HEK293 (cell line): Measurements from ENCODE around the gene AEN.
A peak's percentile ranks its signal among the peaks of the same experiment; 100 is the strongest.

Experiments used
- BCL11B ChIP-seq: fragments of 450-650 bp; formaldehyde crosslinking; IDR thresholded peaks from 2 replicates; pipeline ENCODE4 v1.5.1; 2016; ENCODE audit warnings: low read depth, missing biosample characterization, missing genetic modification characterization
- GLI4 ChIP-seq: fragments of 450-650 bp; formaldehyde crosslinking; IDR thresholded peaks from 2 replicates; pipeline ENCODE4 v1.5.1; 2016; ENCODE audit warnings: missing biosample characterization, missing genetic modification characterization
- HOXC10 ChIP-seq: sonication (generic); formaldehyde crosslinking; IDR thresholded peaks from 2 replicates; pipeline ENCODE4 v1.8.1; 2023; ENCODE audit warnings: mild to moderate bottlenecking, missing genetic modification reagents
- MYNN ChIP-seq: fragments of 450-650 bp; formaldehyde crosslinking; IDR thresholded peaks from 2 replicates; pipeline ENCODE4 v1.5.1; 2016; ENCODE audit warnings: missing biosample characterization, missing genetic modification characterization, borderline replicate concordance
- SALL2 ChIP-seq: fragments of 450-650 bp; formaldehyde crosslinking; IDR thresholded peaks from 2 replicates; pipeline ENCODE4 v1.5.0; 2017; ENCODE audit warnings: missing biosample characterization, mild to moderate bottlenecking, missing genetic modification characterization, borderline replicate concordance
- ZBTB17 ChIP-seq: fragments of 450-650 bp; formaldehyde crosslinking; IDR thresholded peaks from 2 replicates; pipeline ENCODE4 v1.5.1; 2016; ENCODE audit warnings: missing biosample characterization, missing genetic modification characterization
- ZFP37 ChIP-seq: fragments of 450-650 bp; formaldehyde crosslinking; IDR thresholded peaks from 2 replicates; pipeline ENCODE4 v1.5.1; 2016; ENCODE audit warnings: missing biosample characterization, missing genetic modification characterization
- ZFP41 ChIP-seq: fragments of 450-650 bp; formaldehyde crosslinking; IDR thresholded peaks from 2 replicates; pipeline ENCODE4 v1.5.1; 2016; ENCODE audit warnings: missing biosample characterization, missing genetic modification characterization, borderline replicate concordance
- ZNF133 ChIP-seq: fragments of 450-650 bp; formaldehyde crosslinking; IDR thresholded peaks from 2 replicates; pipeline ENCODE4 v1.5.1; 2016; ENCODE audit warnings: missing biosample characterization, missing genetic modification characterization
- ZNF2 ChIP-seq: fragments of 450-650 bp; formaldehyde crosslinking; IDR thresholded peaks from 2 replicates; pipeline ENCODE4 v1.5.1; 2016; ENCODE audit warnings: missing biosample characterization, missing genetic modification characterization
- ZNF223 ChIP-seq: fragments of 450-650 bp; formaldehyde crosslinking; IDR thresholded peaks from 2 replicates; pipeline ENCODE4 v1.5.1; 2016; ENCODE audit warnings: missing biosample characterization, missing genetic modification characterization
- ZNF24 ChIP-seq: fragments of 450-650 bp; formaldehyde crosslinking; IDR thresholded peaks from 2 replicates; pipeline ENCODE4 v1.5.1; 2016; ENCODE audit warnings: missing biosample characterization, missing genetic modification characterization
- ZNF302 ChIP-seq: fragments of 450-650 bp; formaldehyde crosslinking; IDR thresholded peaks from 2 replicates; pipeline ENCODE4 v1.5.1; 2016; ENCODE audit warnings: missing biosample characterization, missing genetic modification characterization, low read depth
- ZNF404 ChIP-seq: fragments of 450-650 bp; formaldehyde crosslinking; IDR thresholded peaks from 2 replicates; pipeline ENCODE4 v1.5.1; 2017; ENCODE audit warnings: missing biosample characterization, missing genetic modification characterization
- ZNF423 ChIP-seq: fragments of 450-650 bp; formaldehyde crosslinking; IDR thresholded peaks from 2 replicates; pipeline ENCODE4 v1.5.1; 2016; ENCODE audit warnings: missing biosample characterization, missing genetic modification characterization
- ZNF548 ChIP-seq: fragments of 450-650 bp; formaldehyde crosslinking; IDR thresholded peaks from 2 replicates; pipeline ENCODE4 v1.5.1; 2016; ENCODE audit warnings: missing biosample characterization, missing genetic modification characterization
- ZNF600 ChIP-seq: fragments of 450-650 bp; formaldehyde crosslinking; IDR thresholded peaks from 2 replicates; pipeline ENCODE4 v1.5.1; 2016; ENCODE audit warnings: missing biosample characterization, missing genetic modification characterization
- ZNF629 ChIP-seq: fragments of 450-650 bp; formaldehyde crosslinking; IDR thresholded peaks from 2 replicates; pipeline ENCODE4 v1.5.1; 2017; ENCODE audit warnings: missing biosample characterization, missing genetic modification characterization
- ZNF776 ChIP-seq: fragments of 450-650 bp; formaldehyde crosslinking; IDR thresholded peaks from 2 replicates; pipeline ENCODE4 v1.5.0; 2017; ENCODE audit warnings: missing biosample characterization, missing genetic modification characterization, borderline replicate concordance
- ZNF843 ChIP-seq: fragments of 450-650 bp; formaldehyde crosslinking; IDR thresholded peaks from 2 replicates; pipeline ENCODE4 v1.5.1; 2016; ENCODE audit warnings: missing biosample characterization, missing genetic modification characterization
- TF ChIP-seq, protein P1 (sequence below): fragments of 450-650 bp; formaldehyde crosslinking; conservative IDR thresholded peaks from 2 replicates; pipeline ENCODE4 v1.5.1; 2016; ENCODE audit warnings: low read depth, missing biosample characterization, missing genetic modification characterization
- TF ChIP-seq, protein P2 (sequence below): fragments of 450-650 bp; IDR thresholded peaks from 2 replicates; pipeline ENCODE4 v1.5.1; 2018; ENCODE audit warnings: missing biosample characterization, mild to moderate bottlenecking, missing genetic modification characterization
- TF ChIP-seq, protein P3 (sequence below): IDR thresholded peaks from 2 replicates; pipeline ENCODE4 v1.6.1; 2011; ENCODE audit warnings: mild to moderate bottlenecking, low read depth, low read length, borderline replicate concordance
- TF ChIP-seq, protein P4 (sequence below): fragments of 450-650 bp; formaldehyde crosslinking; IDR thresholded peaks from 2 replicates; pipeline ENCODE4 v1.5.1; 2016; ENCODE audit warnings: missing biosample characterization, missing genetic modification characterization
- TF ChIP-seq, protein P5 (sequence below): fragments of 450-650 bp; formaldehyde crosslinking; IDR thresholded peaks from 2 replicates; pipeline ENCODE4 v1.5.1; 2016; ENCODE audit warnings: missing biosample characterization, missing genetic modification characterization

The AEN gene

DNA sequence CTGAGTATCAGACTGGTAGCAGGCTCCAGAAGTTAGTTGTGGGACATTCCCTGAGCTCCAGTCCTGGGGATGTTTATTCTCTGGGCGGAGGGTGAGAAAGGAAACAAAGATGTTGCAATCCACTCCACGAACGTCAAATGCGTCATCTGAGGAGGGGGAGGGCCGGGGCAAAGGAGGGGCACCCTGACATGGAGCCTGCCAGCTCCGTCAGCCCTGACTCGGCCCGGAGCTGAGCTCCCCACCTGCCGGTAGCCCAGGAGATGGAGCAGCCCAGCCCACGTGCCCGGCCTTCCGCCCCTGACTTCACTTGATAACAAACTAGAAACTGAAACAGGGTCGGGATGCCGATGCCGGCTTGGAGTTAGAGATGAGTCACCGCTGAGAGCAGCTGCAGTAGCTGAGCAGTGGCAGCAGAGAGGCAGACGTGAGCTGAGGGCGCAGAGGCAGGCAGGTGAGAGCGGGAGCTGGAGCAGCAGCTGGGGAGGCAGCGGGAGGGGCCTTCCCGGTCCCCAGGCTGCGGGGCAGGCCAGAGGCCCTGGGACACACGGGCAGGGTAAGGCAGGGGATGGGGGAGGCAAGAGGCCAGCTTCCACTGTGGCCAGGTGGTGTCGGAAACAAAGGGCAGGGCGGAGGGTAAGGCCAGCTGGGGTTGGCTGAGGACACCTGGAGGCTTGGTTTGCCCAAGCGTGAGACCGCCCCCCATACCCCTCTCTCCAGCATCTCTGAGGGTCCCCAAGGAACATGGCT is 17.7 kb downstream of the AEN start, which contains the start of gene ISG20 (continued):
- TF ChIP-seq, protein P1, sequence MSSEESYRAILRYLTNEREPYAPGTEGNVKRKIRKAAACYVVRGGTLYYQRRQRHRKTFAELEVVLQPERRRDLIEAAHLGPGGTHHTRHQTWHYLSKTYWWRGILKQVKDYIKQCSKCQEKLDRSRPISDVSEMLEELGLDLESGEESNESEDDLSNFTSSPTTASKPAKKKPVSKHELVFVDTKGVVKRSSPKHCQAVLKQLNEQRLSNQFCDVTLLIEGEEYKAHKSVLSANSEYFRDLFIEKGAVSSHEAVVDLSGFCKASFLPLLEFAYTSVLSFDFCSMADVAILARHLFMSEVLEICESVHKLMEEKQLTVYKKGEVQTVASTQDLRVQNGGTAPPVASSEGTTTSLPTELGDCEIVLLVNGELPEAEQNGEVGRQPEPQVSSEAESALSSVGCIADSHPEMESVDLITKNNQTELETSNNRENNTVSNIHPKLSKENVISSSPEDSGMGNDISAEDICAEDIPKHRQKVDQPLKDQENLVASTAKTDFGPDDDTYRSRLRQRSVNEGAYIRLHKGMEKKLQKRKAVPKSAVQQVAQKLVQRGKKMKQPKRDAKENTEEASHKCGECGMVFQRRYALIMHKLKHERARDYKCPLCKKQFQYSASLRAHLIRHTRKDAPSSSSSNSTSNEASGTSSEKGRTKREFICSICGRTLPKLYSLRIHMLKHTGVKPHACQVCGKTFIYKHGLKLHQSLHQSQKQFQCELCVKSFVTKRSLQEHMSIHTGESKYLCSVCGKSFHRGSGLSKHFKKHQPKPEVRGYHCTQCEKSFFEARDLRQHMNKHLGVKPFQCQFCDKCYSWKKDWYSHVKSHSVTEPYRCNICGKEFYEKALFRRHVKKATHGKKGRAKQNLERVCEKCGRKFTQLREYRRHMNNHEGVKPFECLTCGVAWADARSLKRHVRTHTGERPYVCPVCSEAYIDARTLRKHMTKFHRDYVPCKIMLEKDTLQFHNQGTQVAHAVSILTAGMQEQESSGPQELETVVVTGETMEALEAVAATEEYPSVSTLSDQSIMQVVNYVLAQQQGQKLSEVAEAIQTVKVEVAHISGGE (tag by site-specific recombination): no peak
- TF ChIP-seq ZNF776 (tag by site-specific recombination) (no peak), ZNF404 (tag by site-specific recombination) (no peak), BCL11B (tag by site-specific recombination) (no peak), GLI4 (tag by site-specific recombination) (no peak), ZNF548 (no peak), ZNF302 (tag by site-specific recombination) (no peak), ZNF843 (tag by site-specific recombination) (peak; percentile 46; the same call in 1 of the 2 replicates), SALL2 (no peak), ZNF223 (tag by site-specific recombination) (no peak), ZNF24 (tag by site-specific recombination) (peak; percentile 92; the same call in 1 of the 2 replicates), ZBTB17 (tag by site-specific recombination) (peak; percentile 97), ZFP37 (tag by site-specific recombination) (peak; percentile 56; the same call in 1 of the 2 replicates), HOXC10 (CRISPR knock-in tag) (no peak), MYNN (tag by site-specific recombination) (no peak), ZFP41 (tag by site-specific recombination) (no peak), ZNF629 (peak; percentile 95), ZNF133 (no peak), ZNF423 (tag by site-specific recombination) (no peak), ZNF2 (tag by site-specific recombination) (peak; percentile 81; the same call in 1 of the 2 replicates), ZNF600 (tag by site-specific recombination) (peak; percentile 100)
- TF ChIP-seq, protein P2, sequence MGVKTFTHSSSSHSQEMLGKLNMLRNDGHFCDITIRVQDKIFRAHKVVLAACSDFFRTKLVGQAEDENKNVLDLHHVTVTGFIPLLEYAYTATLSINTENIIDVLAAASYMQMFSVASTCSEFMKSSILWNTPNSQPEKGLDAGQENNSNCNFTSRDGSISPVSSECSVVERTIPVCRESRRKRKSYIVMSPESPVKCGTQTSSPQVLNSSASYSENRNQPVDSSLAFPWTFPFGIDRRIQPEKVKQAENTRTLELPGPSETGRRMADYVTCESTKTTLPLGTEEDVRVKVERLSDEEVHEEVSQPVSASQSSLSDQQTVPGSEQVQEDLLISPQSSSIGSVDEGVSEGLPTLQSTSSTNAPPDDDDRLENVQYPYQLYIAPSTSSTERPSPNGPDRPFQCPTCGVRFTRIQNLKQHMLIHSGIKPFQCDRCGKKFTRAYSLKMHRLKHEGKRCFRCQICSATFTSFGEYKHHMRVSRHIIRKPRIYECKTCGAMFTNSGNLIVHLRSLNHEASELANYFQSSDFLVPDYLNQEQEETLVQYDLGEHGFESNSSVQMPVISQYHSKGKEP (tag by site-specific recombination): peak; percentile 45
- TF ChIP-seq, protein P3, sequence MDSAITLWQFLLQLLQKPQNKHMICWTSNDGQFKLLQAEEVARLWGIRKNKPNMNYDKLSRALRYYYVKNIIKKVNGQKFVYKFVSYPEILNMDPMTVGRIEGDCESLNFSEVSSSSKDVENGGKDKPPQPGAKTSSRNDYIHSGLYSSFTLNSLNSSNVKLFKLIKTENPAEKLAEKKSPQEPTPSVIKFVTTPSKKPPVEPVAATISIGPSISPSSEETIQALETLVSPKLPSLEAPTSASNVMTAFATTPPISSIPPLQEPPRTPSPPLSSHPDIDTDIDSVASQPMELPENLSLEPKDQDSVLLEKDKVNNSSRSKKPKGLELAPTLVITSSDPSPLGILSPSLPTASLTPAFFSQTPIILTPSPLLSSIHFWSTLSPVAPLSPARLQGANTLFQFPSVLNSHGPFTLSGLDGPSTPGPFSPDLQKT: no peak
- TF ChIP-seq, protein P4, sequence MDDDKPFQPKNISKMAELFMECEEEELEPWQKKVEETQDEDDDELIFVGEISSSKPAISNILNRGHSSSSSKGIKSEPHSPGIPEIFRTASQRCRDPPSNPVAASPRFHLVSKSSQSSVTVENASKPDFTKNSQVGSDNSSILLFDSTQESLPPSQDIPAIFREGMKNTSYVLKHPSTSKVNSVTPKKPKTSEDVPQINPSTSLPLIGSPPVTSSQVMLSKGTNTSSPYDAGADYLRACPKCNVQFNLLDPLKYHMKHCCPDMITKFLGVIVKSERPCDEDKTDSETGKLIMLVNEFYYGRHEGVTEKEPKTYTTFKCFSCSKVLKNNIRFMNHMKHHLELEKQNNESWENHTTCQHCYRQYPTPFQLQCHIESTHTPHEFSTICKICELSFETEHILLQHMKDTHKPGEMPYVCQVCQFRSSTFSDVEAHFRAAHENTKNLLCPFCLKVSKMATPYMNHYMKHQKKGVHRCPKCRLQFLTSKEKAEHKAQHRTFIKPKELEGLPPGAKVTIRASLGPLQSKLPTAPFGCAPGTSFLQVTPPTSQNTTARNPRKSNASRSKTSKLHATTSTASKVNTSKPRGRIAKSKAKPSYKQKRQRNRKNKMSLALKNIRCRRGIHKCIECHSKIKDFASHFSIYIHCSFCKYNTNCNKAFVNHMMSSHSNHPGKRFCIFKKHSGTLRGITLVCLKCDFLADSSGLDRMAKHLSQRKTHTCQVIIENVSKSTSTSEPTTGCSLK (tag by site-specific recombination): no peak
- TF ChIP-seq, protein P5, sequence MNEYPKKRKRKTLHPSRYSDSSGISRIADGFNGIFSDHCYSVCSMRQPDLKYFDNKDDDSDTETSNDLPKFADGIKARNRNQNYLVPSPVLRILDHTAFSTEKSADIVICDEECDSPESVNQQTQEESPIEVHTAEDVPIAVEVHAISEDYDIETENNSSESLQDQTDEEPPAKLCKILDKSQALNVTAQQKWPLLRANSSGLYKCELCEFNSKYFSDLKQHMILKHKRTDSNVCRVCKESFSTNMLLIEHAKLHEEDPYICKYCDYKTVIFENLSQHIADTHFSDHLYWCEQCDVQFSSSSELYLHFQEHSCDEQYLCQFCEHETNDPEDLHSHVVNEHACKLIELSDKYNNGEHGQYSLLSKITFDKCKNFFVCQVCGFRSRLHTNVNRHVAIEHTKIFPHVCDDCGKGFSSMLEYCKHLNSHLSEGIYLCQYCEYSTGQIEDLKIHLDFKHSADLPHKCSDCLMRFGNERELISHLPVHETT (tag by site-specific recombination): peak; percentile 57; the same call in 1 of the 2 replicates
